GM12892 (cell line): ENCODE data around the gene RIC8A.

Source experiments
- POLR2A ChIP-seq: IDR thresholded peaks from 2 replicates; pipeline ENCODE4 v1.6.1; 2011; ENCODE audit warnings: low read depth, low read length, control low read depth
- POLR2AphosphoS5 ChIP-seq: IDR thresholded peaks from 2 replicates; pipeline ENCODE4 v1.6.1; 2011; ENCODE audit warnings: low read depth, low read length, control low read depth

DNA sequence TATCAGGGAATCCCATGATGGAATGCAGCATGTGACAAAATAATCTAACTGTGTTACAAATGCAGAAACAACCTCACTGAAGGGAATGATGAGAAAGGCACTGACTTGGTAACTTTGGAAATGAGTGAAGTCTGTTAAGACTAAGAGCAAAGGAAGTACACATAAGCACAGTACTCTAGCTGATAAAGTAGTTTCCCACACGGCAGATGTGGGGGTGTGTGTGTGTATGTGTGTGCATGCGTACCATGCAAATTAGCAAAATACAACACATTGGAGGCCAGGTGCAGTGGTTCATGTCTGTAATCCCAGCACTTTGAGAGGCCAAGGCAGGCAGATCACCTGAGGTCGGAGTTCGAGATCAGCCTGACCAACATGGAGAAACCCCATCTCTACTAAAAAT, 54.1 kb downstream of the RIC8A start:
- TF ChIP-seq POLR2A = no peak
- TF ChIP-seq POLR2AphosphoS5 = no peak
